Skeletal muscle satellite cell (primary cell): ENCODE results near the gene GTPBP6.
"Not testable (repeated sequence)": the region's sequence is repeated elsewhere in the genome, so short reads cannot be mapped to it uniquely, and the experiment has no call there.

Source experiments
- H3K27me3 ChIP-seq: 2 replicates; pipeline ENCODE4 v1.7.0; 2013; ENCODE audit warnings: low read length; ENCODE audit not compliant: control insufficient read depth, insufficient read depth
- H3K36me3 ChIP-seq: 2 replicates; pipeline ENCODE4 v1.7.0; 2013; ENCODE audit warnings: mild to moderate bottlenecking, control low read depth, low read length; ENCODE audit not compliant: insufficient read depth
- H3K4me1 ChIP-seq: 2 replicates; pipeline ENCODE4 v1.7.0; 2013; ENCODE audit warnings: low read length; ENCODE audit not compliant: control insufficient read depth, insufficient read depth
- H3K4me2 ChIP-seq: 2 replicates; pipeline ENCODE4 v1.7.0; 2013; ENCODE audit warnings: mild to moderate bottlenecking, low read length
- H3K4me3 ChIP-seq: 2 replicates; pipeline ENCODE4 v1.7.0; 2013; ENCODE audit warnings: low read length
- H3K9ac ChIP-seq: 2 replicates; pipeline ENCODE4 v1.7.0; 2013; ENCODE audit warnings: mild to moderate bottlenecking, low read depth, low read length, moderate library complexity
- H3K9me3 ChIP-seq: replicated peaks from 2 replicates; pipeline ENCODE4 v1.7.0; 2013; ENCODE audit warnings: mild to moderate bottlenecking, control low read depth, low read length

The GTPBP6 gene

GRCh38 chrX:357693-358471 is 39.3 kb upstream of the GTPBP6 start:
- Histone ChIP-seq H3K27me3 (no peaks in the 10 kb centered on the region), H3K9ac (no peak overlapping the region), H3K9me3 (no peaks in the 10 kb centered on the region), H3K4me1 (peaks cover 6% of the 10 kb centered on the region), H3K4me2 (no peak overlapping the region), H3K36me3 (peaks cover 14% of the 10 kb centered on the region), H3K4me3 (no peak overlapping the region)

- Histone ChIP-seq H3K9ac (no peak overlapping the region), H3K36me3 (peaks cover 14% of the 10 kb centered on the region)
Measured at GRCh38 chrX:357035-357692, 38.6 kb upstream of the GTPBP6 start.

GRCh38 chrX:356385-357034 is 37.9 kb upstream of the GTPBP6 start:
- Histone ChIP-seq H3K9me3 (no peaks in the 10 kb centered on the region), H3K4me3 (no peak overlapping the region), H3K4me2 (no peak overlapping the region), H3K36me3 (peaks cover 14% of the 10 kb centered on the region), H3K27me3 (no peaks in the 10 kb centered on the region), H3K9ac (no peak overlapping the region), H3K4me1 (peaks cover 6% of the 10 kb centered on the region)

More at GRCh38 chrX:357035-357692, 38.6 kb upstream of the GTPBP6 start:
- Histone ChIP-seq H3K9me3 (no peaks in the 10 kb centered on the region), H3K4me1 (peaks cover 6% of the 10 kb centered on the region), H3K4me2 (no peak overlapping the region), H3K4me3 (no peak overlapping the region), H3K27me3 (no peaks in the 10 kb centered on the region)

DNA sequence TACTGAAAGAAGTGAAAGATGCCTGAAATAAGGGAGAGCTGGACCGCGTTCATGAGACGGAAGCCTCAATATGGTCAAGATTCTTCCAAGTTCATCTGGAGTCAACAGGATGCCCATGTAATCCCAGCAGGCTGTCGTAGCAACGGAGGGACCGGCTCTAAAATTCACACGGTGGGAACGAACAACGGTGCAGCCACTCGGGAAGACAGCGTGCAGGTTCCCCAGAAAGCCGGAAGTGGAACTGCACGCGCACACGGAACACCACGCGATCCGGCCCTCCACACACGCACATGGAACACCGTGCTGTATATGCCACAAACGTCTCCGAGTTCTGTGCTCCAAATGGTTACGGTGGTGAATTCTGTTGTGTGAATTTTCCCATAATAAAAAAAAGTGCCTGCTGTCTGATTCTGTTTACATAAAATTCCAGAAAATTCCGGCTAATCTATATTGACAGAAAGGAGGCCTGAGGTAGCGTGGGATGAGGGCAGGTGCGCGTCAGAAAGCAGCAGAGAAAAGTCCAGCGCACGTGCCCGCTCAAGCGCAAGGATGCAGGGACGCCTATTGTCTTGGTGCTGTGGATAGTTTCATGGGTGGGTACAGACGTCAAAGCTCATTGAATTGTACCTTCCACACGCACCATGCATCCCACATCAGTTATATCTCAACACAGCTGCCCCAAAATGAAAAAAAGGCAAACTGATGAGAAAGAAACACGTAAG is 36.9 kb upstream of the GTPBP6 start:
- H3K4me2 ChIP-seq = no peak overlapping the region
- no peak overlapping the region for H3K4me3 ChIP-seq
- H3K9ac ChIP-seq = no peak overlapping the region
- no peaks in the 10 kb centered on the region for H3K9me3 ChIP-seq
- peaks cover 6% of the 10 kb centered on the region for H3K4me1 ChIP-seq
- H3K27me3 ChIP-seq = no peaks in the 10 kb centered on the region
- peaks cover 7% of the 10 kb centered on the region for H3K36me3 ChIP-seq

DNA sequence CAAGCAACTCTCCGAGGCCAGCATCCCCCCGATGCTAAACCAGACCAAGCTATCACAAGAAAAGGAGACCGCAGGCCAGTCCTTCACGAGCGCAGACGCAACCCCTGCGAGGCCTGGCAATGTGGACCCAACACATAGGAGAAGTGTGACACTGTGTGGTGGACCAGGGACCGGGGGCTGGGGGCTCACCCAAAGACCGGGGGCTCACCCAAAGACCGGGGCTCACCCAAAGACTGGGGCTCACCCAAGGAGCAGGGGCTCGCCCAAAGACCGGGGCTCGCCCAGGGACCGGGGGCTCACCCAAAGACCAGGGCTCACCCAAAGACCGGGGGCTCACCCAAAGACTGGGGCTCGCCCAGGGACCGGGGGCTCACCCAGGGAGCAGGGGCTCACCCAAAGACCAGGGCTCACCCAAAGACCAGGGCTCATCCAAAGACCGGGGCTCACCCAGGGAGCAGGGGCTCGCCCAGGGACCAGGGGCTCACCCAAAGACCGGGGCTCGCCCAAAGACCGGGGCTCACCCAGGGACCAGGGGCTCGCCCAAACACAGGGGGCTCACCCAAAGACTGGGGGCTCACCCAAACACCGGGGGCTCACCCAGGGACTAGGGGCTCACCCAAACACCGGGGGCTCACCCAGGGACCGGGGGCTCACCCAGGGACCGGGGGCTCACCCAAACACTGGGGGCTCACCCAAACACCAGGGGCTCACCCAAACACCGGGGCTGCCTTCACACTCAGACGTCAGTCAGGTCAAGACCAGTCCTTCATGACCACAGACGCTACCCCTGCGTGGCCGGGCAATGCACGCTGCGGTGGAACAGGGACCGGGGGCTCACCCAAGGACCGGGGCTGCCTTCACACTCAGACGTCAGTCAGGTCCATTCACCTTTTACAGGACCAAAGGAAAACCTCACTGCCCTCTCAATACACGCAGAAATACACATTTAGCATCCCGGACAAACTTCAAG is 35.3 kb upstream of the GTPBP6 start:
- no peak overlapping the region for H3K4me3 ChIP-seq

GRCh38 chrX:352582-353314 is 34.2 kb upstream of the GTPBP6 start:
- Histone ChIP-seq H3K27me3 (no peaks in the 10 kb centered on the region), H3K36me3 (no peaks in the 10 kb centered on the region), H3K9ac (no peak overlapping the region), H3K4me1 (peaks cover 3% of the 10 kb centered on the region), H3K9me3 (no peaks in the 10 kb centered on the region), H3K4me2 (no peak overlapping the region), H3K4me3 (no peak overlapping the region)

More for the DNA sequence above, 35.3 kb upstream of the GTPBP6 start:
- H3K9me3 ChIP-seq = no peaks in the 10 kb centered on the region
- H3K4me2 ChIP-seq = no peak overlapping the region
- no peaks in the 10 kb centered on the region for H3K27me3 ChIP-seq
- H3K9ac ChIP-seq = no peak overlapping the region
- peaks cover 6% of the 10 kb centered on the region for H3K4me1 ChIP-seq
- no peaks in the 10 kb centered on the region for H3K36me3 ChIP-seq

- no peaks in the 10 kb centered on the region for H3K36me3 ChIP-seq
- H3K27me3 ChIP-seq = no peaks in the 10 kb centered on the region
- no peaks in the 10 kb centered on the region for H3K4me1 ChIP-seq
- H3K9ac ChIP-seq = no peak overlapping the region
- H3K4me3 ChIP-seq = no peak overlapping the region
- H3K9me3 ChIP-seq = no peaks in the 10 kb centered on the region
- H3K4me2 ChIP-seq = no peak overlapping the region
Measured at GRCh38 chrX:352181-352580, 33.6 kb upstream of the GTPBP6 start.

DNA sequence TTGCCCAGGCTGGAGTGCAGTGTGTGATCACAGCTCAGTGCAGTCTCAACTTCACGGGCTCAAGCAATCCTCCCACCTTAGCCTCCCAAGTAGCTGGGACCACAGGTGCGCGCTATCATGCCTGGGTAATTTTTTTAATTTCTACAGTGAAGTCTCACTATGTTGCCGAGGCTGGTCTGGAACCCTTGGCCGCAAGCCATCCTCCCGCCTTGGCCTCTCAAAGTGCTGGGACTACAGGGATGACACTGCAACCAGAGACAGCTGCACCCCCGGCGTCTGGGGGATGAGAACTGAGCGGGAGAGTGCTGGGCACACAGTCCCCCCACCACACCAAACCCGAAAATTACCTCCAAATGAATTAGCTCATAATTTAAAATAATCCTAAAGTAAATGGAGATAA is 33.1 kb upstream of the GTPBP6 start:
- Histone ChIP-seq H3K9me3 (no peaks in the 10 kb centered on the region), H3K9ac (no peak overlapping the region), H3K36me3 (no peaks in the 10 kb centered on the region), H3K27me3 (no peaks in the 10 kb centered on the region), H3K4me2 (no peak overlapping the region), H3K4me1 (no peaks in the 10 kb centered on the region), H3K4me3 (no peak overlapping the region)

DNA sequence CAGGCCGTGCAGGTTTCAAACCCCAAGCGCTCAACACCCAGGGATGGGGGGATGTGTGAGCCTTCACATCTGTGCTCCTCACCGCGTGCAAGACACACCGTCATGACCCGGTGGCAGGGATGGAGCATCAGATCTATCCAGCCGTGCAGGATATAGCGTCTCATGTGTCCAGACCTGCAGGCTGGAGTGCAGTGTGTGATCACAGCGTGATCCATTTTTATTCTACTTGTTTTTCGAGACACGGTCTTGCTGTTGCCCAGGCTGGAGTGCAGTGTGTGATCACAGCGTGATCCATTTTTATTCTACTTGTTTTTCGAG is 32.7 kb upstream of the GTPBP6 start:
- H3K36me3 ChIP-seq, H3K9me3 ChIP-seq, H3K9ac ChIP-seq, H3K27me3 ChIP-seq, H3K4me3 ChIP-seq, H3K4me2 ChIP-seq, H3K4me1 ChIP-seq: not testable (repeated sequence)

GRCh38 chrX:350534-351323 is 32.1 kb upstream of the GTPBP6 start:
- Histone ChIP-seq H3K4me1 (no peaks in the 10 kb centered on the region), H3K36me3 (no peaks in the 10 kb centered on the region), H3K9ac (no peak overlapping the region), H3K4me3 (no peak overlapping the region), H3K9me3 (no peaks in the 10 kb centered on the region), H3K4me2 (no peak overlapping the region), H3K27me3 (no peaks in the 10 kb centered on the region)
